ENCODE measurements around the gene SLC7A4. TPM values are rescaled to one million over a fixed set of nuclear protein-coding genes. Genes with fewer than 3 reads are reported as not detected.

SLC7A4 gene
- total RNA-seq, 4 donors from 2014 or later, result 0.23 to 1.2 (median 0.37) TPM

- 82 to 100% methylated on average over 2 of the region's 27 CpGs for WGBS, 2 donors (ENCODE audit: low coverage in 1 of 2)
- no peak for ATAC-seq
- Histone ChIP-seq H3K9me3 (no peaks in the 10 kb centered on the region), H3K4me1 (peaks cover 0 to 7% (median 0%) of the 10 kb centered on the region in 3 donors), H3K27me3 (peaks cover 28% of the 10 kb centered on the region), H3K4me3 (no peak overlapping the region), H3K27ac (no peak overlapping the region), H3K36me3 (no peaks in the 10 kb centered on the region)
- no peak for TF ChIP-seq CTCF (IDR thresholded peaks at IDR 0.05)
- TF ChIP-seq POLR2A (IDR thresholded peaks at IDR 0.05), result peak in 1 of 2 donors; percentile 10
These were observed 6.3 kb downstream of the SLC7A4 start for GRCh38 chr22:21025763-21026755.

- H3K27me3 ChIP-seq, result peaks cover 20% of the 10 kb centered on the region
- no peaks in the 10 kb centered on the region for H3K9me3 ChIP-seq
- H3K36me3 ChIP-seq, result no peaks in the 10 kb centered on the region
- WGBS, 2 donors (ENCODE audit: low coverage in 1 of 2), result 65% methylated on average over 8 of the region's 8 CpGs; no CpG with 5 or more reads in 1 of the 2 donors
- no peak overlapping the region for H3K4me3 ChIP-seq
- peaks cover 0 to 7% (median 0%) of the 10 kb centered on the region in 3 donors for H3K4me1 ChIP-seq
- H3K27ac ChIP-seq, result no peak overlapping the region
- ATAC-seq, result no peak
- TF ChIP-seq EP300 (IDR thresholded peaks at IDR 0.05), result no peak
- no peak for TF ChIP-seq POLR2AphosphoS5 (IDR thresholded peaks at IDR 0.05)
- no peak for TF ChIP-seq CTCF (IDR thresholded peaks at IDR 0.05)
- TF ChIP-seq POLR2A (IDR thresholded peaks at IDR 0.05), result no peak
These were observed 7.1 kb downstream of the SLC7A4 start for GRCh38 chr22:21025266-21025665.

GRCh38 chr22:21022955-21023614 lies 9.3 kb downstream of the SLC7A4 start:
- ATAC-seq, result no peak
- Histone ChIP-seq H3K27ac (no peak overlapping the region), H3K36me3 (no peaks in the 10 kb centered on the region), H3K27me3 (no peaks in the 10 kb centered on the region), H3K9me3 (no peaks in the 10 kb centered on the region), H3K4me1 (peaks cover 0 to 7% (median 0%) of the 10 kb centered on the region in 3 donors), H3K4me3 (no peak overlapping the region)
- WGBS, 2 donors (ENCODE audit: low coverage in 1 of 2), result 76 to 88% methylated on average over 1 to 3 of the region's 13 CpGs
- no peak for TF ChIP-seq EP300 (IDR thresholded peaks at IDR 0.05)
- no peak for TF ChIP-seq POLR2A (IDR thresholded peaks at IDR 0.05)
- no peak for TF ChIP-seq CTCF (IDR thresholded peaks at IDR 0.05)
- no peak for TF ChIP-seq POLR2AphosphoS5 (IDR thresholded peaks at IDR 0.05)

- no peak overlapping the region for H3K4me3 ChIP-seq
- TF ChIP-seq CTCF (IDR thresholded peaks at IDR 0.05), result no peak
- TF ChIP-seq EP300 (IDR thresholded peaks at IDR 0.05), result no peak
- no peak for TF ChIP-seq POLR2A (IDR thresholded peaks at IDR 0.05)
- no peak for TF ChIP-seq POLR2AphosphoS5 (IDR thresholded peaks at IDR 0.05)
- no peaks in the 10 kb centered on the region for H3K36me3 ChIP-seq
- H3K27me3 ChIP-seq, result no peaks in the 10 kb centered on the region
- no peak for ATAC-seq
- peaks cover 0 to 7% (median 0%) of the 10 kb centered on the region in 3 donors for H3K4me1 ChIP-seq
- H3K27ac ChIP-seq, result no peak overlapping the region
- WGBS, 2 donors (ENCODE audit: low coverage in 1 of 2), result 69% methylated on average over 4 of the region's 10 CpGs; no CpG with 5 or more reads in 1 of the 2 donors
- no peaks in the 10 kb centered on the region for H3K9me3 ChIP-seq
These were observed 9.9 kb downstream of the SLC7A4 start for GRCh38 chr22:21022507-21022906.

Data from gastroesophageal sphincter (tissue), 4 donors.